H9 (cell line): Measurements from ENCODE around the gene CETP. TPM values are rescaled to one million over a fixed set of nuclear protein-coding genes. Genes with fewer than 3 reads are reported as not detected.

ENCODE experiments used
- DNase-seq: peaks from one replicate; pipeline ENCODE4 v3.0.0-alpha.2; 2017
- H2AFZ ChIP-seq: one replicate; pipeline ENCODE4 v1.6.1; 2013; ENCODE audit warnings: mild to moderate bottlenecking, low read length, control low read depth, moderate library complexity
- H2AK5ac ChIP-seq: 2 replicates; pipeline ENCODE4 v1.6.1; 2013; ENCODE audit warnings: low read length, control low read depth, mixed read lengths; ENCODE audit not compliant: insufficient read length
- H2BK120ac ChIP-seq: one replicate; pipeline ENCODE4 v1.6.1; 2013; ENCODE audit warnings: low read depth, mild to moderate bottlenecking, low read length, control low read depth, inconsistent platforms; ENCODE audit not compliant: poor library complexity, severe bottlenecking
- H2BK12ac ChIP-seq: 2 replicates; pipeline ENCODE4 v1.6.1; 2013; ENCODE audit warnings: low read length, control low read depth, mixed read lengths, low read depth; ENCODE audit not compliant: insufficient read length
- H2BK15ac ChIP-seq: 2 replicates; pipeline ENCODE4 v1.6.1; 2013; ENCODE audit warnings: low read depth, low read length, control low read depth
- H2BK20ac ChIP-seq: one replicate; pipeline ENCODE4 v1.6.1; 2013; ENCODE audit warnings: low read depth, mild to moderate bottlenecking, low read length, control low read depth, inconsistent platforms; ENCODE audit not compliant: poor library complexity, severe bottlenecking
- H2BK5ac ChIP-seq: 2 replicates; pipeline ENCODE4 v1.6.1; 2013; ENCODE audit warnings: low read length, control low read depth, mixed read lengths; ENCODE audit not compliant: insufficient read length
- H3K14ac ChIP-seq: 2 replicates; pipeline ENCODE4 v1.6.1; 2013; ENCODE audit warnings: low read length, control low read depth; ENCODE audit not compliant: insufficient read depth
- H3K18ac ChIP-seq: 2 replicates; pipeline ENCODE4 v1.6.1; 2013; ENCODE audit warnings: low read depth, mild to moderate bottlenecking, mixed read lengths, low read length, control low read depth; ENCODE audit not compliant: insufficient read length
- H3K23ac ChIP-seq: 2 replicates; pipeline ENCODE4 v1.6.1; 2013; ENCODE audit warnings: low read length, control low read depth, mixed read lengths, low read depth; ENCODE audit not compliant: insufficient read length
- H3K23me2 ChIP-seq: 2 replicates; pipeline ENCODE4 v1.6.1; 2013; ENCODE audit warnings: low read depth, mild to moderate bottlenecking, mixed read lengths, low read length, control low read depth; ENCODE audit not compliant: insufficient read length, poor library complexity, severe bottlenecking
- H3K27ac ChIP-seq: 2 replicates; pipeline ENCODE4 v1.5.1; 2013; ENCODE audit warnings: low read length, control low read depth, mixed read lengths, low read depth; ENCODE audit not compliant: insufficient read length
- H3K27me3 ChIP-seq: 2 replicates; pipeline ENCODE4 v1.6.1; 2013; ENCODE audit warnings: low read length, control low read depth, inconsistent platforms; ENCODE audit not compliant: insufficient read depth
- H3K4ac ChIP-seq: 2 replicates; pipeline ENCODE4 v1.6.1; 2013; ENCODE audit warnings: low read depth, mild to moderate bottlenecking, control low read depth, inconsistent platforms, low read length, moderate library complexity
- H3K4me1 ChIP-seq: 2 replicates; pipeline ENCODE4 v1.6.1; 2013; ENCODE audit warnings: low read length, control low read depth, inconsistent platforms; ENCODE audit not compliant: insufficient read depth
- H3K4me2 ChIP-seq: 2 replicates; pipeline ENCODE4 v1.6.1; 2013; ENCODE audit warnings: low read length, control low read depth, mixed read lengths; ENCODE audit not compliant: insufficient read length, insufficient read depth
- H3K56ac ChIP-seq: 2 replicates; pipeline ENCODE4 v1.6.1; 2013; ENCODE audit warnings: low read depth, mild to moderate bottlenecking, mixed read lengths, low read length, control low read depth; ENCODE audit not compliant: insufficient read length
- H3K79me1 ChIP-seq: 2 replicates; pipeline ENCODE4 v1.6.1; 2013; ENCODE audit warnings: low read depth, mild to moderate bottlenecking, moderate library complexity, low read length, control low read depth, inconsistent platforms; ENCODE audit not compliant: insufficient read depth, poor library complexity, severe bottlenecking
- H3K79me2 ChIP-seq: 2 replicates; pipeline ENCODE4 v1.6.1; 2013; ENCODE audit warnings: low read length, control low read depth, inconsistent platforms; ENCODE audit not compliant: insufficient read depth
- H3K9ac ChIP-seq: 2 replicates; pipeline ENCODE4 v1.6.1; 2013; ENCODE audit warnings: low read length, control low read depth, mixed read lengths; ENCODE audit not compliant: insufficient read length; ENCODE audit errors: extremely low read depth
- H3K9me3 ChIP-seq: one replicate; pipeline ENCODE4 v1.6.1; 2013; ENCODE audit warnings: low read depth, low read length, inconsistent platforms; ENCODE audit not compliant: control insufficient read depth
- H3T11ph ChIP-seq: one replicate; pipeline ENCODE4 v1.6.1; 2013; ENCODE audit warnings: mild to moderate bottlenecking, low read length, control low read depth, inconsistent platforms
- H4K20me1 ChIP-seq: one replicate; pipeline ENCODE4 v1.6.1; 2013; ENCODE audit not compliant: control insufficient read depth, insufficient read length, insufficient read depth
- H4K5ac ChIP-seq: 2 replicates; pipeline ENCODE4 v1.6.1; 2013; ENCODE audit warnings: low read depth, mild to moderate bottlenecking, mixed read lengths, low read length, control low read depth; ENCODE audit not compliant: insufficient read length
- H4K8ac ChIP-seq: replicated peaks from 2 replicates; pipeline ENCODE4 v1.6.1; 2013; ENCODE audit warnings: low read length, control low read depth, mixed read lengths, low read depth; ENCODE audit not compliant: insufficient read length
- H4K91ac ChIP-seq: 2 replicates; pipeline ENCODE4 v1.6.1; 2013; ENCODE audit warnings: low read depth, mild to moderate bottlenecking, moderate library complexity, mixed read lengths, low read length, control low read depth; ENCODE audit not compliant: insufficient read length
- H3K27ac Mint-ChIP-seq, 3 experiments: 2 replicates in 2 of 3; 3 replicates in 1 of 3; pipeline ENCODE4 v1.8.0; 2020 to 2021; ENCODE audit warnings: mixed read lengths in 3 of 3, mild to moderate bottlenecking in 1 of 3, moderate library complexity in 1 of 3
- H3K27me3 Mint-ChIP-seq: 2 replicates; pipeline ENCODE4 v1.8.0; 2021; ENCODE audit warnings: low read depth, mild to moderate bottlenecking, moderate library complexity, mixed read lengths
- H3K36me3 Mint-ChIP-seq, 3 experiments: 2 replicates in 2 of 3; 3 replicates in 1 of 3; pipeline ENCODE4 v1.8.0; 2020 to 2021; ENCODE audit warnings: low read depth in 3 of 3, mixed read lengths in 3 of 3; ENCODE audit not compliant: insufficient read depth in 1 of 3
- H3K4me1 Mint-ChIP-seq, 2 experiments: 2 replicates each; pipeline ENCODE4 v1.8.0; 2020; ENCODE audit warnings: mixed read lengths in 2 of 2
- H3K4me3 Mint-ChIP-seq, 2 experiments: 2 replicates in 1 of 2; 3 replicates in 1 of 2; pipeline ENCODE4 v1.8.0; 2020 to 2021; ENCODE audit warnings: mild to moderate bottlenecking in 2 of 2, mixed read lengths in 2 of 2, moderate library complexity in 1 of 2
- H3K9me3 Mint-ChIP-seq, 2 experiments: 2 replicates in 1 of 2; 3 replicates in 1 of 2; pipeline ENCODE4 v1.8.0; 2020; ENCODE audit warnings: mild to moderate bottlenecking in 2 of 2, mixed read lengths in 2 of 2, moderate library complexity in 1 of 2
- WGBS: extraction: QIAGEN DNeasy Blood & Tissue Kit; methylation state at CpG from one replicate; pipeline ENCODE4 v1.1.7; 2013; ENCODE audit warnings: missing lambda C conversion rate, low lambda C conversion rate, mixed read lengths; ENCODE audit not compliant: insufficient read length; ENCODE audit errors: extremely low coverage; 5-methylcytosine and 5-hydroxymethylcytosine counted together
- total RNA-seq: library from RNA; stranded (reverse); gene quantifications from 2 replicates; pipeline ENCODE4 v1.2.1, GENCODE V29; 2021
- TF ChIP-seq, protein P1 (sequence below): fragments of 200-600 bp; sonication (generic); conservative IDR thresholded peaks from 3 replicates; pipeline ENCODE4 v1.8.0; 2021; ENCODE audit warnings: antibody characterized with exemption, mild to moderate bottlenecking

The CETP gene
- total RNA-seq, 1 experiment from 2014 or later = not detected

DNA sequence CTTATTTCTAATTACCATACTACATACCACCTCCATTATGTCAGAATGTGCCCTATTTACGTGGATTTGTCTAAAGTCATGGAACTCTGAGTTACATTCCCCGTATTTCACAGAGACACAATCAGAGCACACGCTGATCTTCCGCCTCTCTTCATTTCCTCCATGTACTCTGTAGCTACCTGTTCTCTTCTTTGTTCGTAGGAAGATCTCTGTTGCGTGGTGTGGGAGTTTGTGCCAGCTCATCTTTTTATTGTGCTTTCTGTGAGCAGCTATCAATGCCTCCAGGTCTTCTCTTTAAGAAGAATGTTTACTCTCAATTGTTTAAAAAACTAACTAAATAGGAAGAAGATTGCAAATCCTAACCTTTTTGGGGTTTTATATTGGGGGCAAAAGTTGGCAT is 54.6 kb downstream of the CETP start:
- H3K18ac ChIP-seq = no peak overlapping the region
- TF ChIP-seq, protein P1, sequence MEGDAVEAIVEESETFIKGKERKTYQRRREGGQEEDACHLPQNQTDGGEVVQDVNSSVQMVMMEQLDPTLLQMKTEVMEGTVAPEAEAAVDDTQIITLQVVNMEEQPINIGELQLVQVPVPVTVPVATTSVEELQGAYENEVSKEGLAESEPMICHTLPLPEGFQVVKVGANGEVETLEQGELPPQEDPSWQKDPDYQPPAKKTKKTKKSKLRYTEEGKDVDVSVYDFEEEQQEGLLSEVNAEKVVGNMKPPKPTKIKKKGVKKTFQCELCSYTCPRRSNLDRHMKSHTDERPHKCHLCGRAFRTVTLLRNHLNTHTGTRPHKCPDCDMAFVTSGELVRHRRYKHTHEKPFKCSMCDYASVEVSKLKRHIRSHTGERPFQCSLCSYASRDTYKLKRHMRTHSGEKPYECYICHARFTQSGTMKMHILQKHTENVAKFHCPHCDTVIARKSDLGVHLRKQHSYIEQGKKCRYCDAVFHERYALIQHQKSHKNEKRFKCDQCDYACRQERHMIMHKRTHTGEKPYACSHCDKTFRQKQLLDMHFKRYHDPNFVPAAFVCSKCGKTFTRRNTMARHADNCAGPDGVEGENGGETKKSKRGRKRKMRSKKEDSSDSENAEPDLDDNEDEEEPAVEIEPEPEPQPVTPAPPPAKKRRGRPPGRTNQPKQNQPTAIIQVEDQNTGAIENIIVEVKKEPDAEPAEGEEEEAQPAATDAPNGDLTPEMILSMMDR = no peak
- no peak overlapping the region for H3K4me3 Mint-ChIP-seq
- H3K23ac ChIP-seq = no peak overlapping the region
- H3K9me3 Mint-ChIP-seq = no peaks in the 10 kb centered on the region
- H3T11ph ChIP-seq = no peak overlapping the region
- no peaks in the 10 kb centered on the region; a peak in 1 of 7 replicates for H3K36me3 Mint-ChIP-seq
- no peak overlapping the region for H3K27ac ChIP-seq
- DNase-seq = no peak
- H2BK5ac ChIP-seq = no peak overlapping the region
- no peak overlapping the region for H4K5ac ChIP-seq
- H3K9me3 ChIP-seq = no peaks in the 10 kb centered on the region
- H2AK5ac ChIP-seq = no peak overlapping the region
- no peak overlapping the region for H2BK12ac ChIP-seq
- H3K9ac ChIP-seq = no peak overlapping the region
- no peak overlapping the region for H4K8ac ChIP-seq
- H3K4me1 Mint-ChIP-seq = peaks cover 6 to 7% of the 10 kb centered on the region in 2 experiments
- H3K56ac ChIP-seq = no peak overlapping the region
- no peak overlapping the region for H3K27ac Mint-ChIP-seq
- no peaks in the 10 kb centered on the region for H3K23me2 ChIP-seq
- no peak overlapping the region for H2BK15ac ChIP-seq
- no peak overlapping the region for H3K4me2 ChIP-seq
- no peak overlapping the region for H4K91ac ChIP-seq
- no peaks in the 10 kb centered on the region for H4K20me1 ChIP-seq
- WGBS = no CpG with 5 or more reads among the region's 6 CpGs
- H3K4ac ChIP-seq = no peak overlapping the region
- H2AFZ ChIP-seq = no peak overlapping the region
- H3K27me3 ChIP-seq = no peaks in the 10 kb centered on the region
- no peaks in the 10 kb centered on the region; the same call in 1 of the 2 replicates for H3K27me3 Mint-ChIP-seq
- H3K4me1 ChIP-seq = no peaks in the 10 kb centered on the region
- H2BK20ac ChIP-seq = no peak overlapping the region
- H2BK120ac ChIP-seq = no peak overlapping the region
- no peak overlapping the region for H3K14ac ChIP-seq
- H3K79me1 ChIP-seq = no peaks in the 10 kb centered on the region
- H3K79me2 ChIP-seq = no peaks in the 10 kb centered on the region
